Thyroid gland (tissue), 4 donors: ENCODE results near the gene ZNF558. TPM values are rescaled to one million over a fixed set of nuclear protein-coding genes. Genes with fewer than 3 reads are reported as not detected.

Source experiments
- DNase-seq, 2 donors: peaks; one replicate each; pipeline ENCODE4 v3.0.0-alpha.2; 2019
- H3K27ac ChIP-seq, 3 donors: fragments of 200-600 bp; sonication (generic); 1 replicate in 2 of 3; 2 replicates in 1 of 3; pipeline ENCODE4 v1.5.1; 2016 to 2019; ENCODE audit warnings: mild to moderate bottlenecking in 1 of 3, moderate library complexity in 1 of 3
- H3K27me3 ChIP-seq: fragments of 200-600 bp; sonication (generic); one replicate; pipeline ENCODE4 v1.5.1; 2019
- H3K36me3 ChIP-seq, 2 donors: fragments of 200-600 bp; sonication (generic); one replicate each; pipeline ENCODE4 v1.5.1; 2016 to 2019
- H3K4me1 ChIP-seq, 2 donors: fragments of 200-600 bp; sonication (generic); one replicate each; pipeline ENCODE4 v1.5.1; 2017 to 2019
- H3K4me3 ChIP-seq, 3 donors: fragments of 200-600 bp; sonication (generic); replicated peaks in 1 of 3; 1 replicate in 2 of 3; 2 replicates in 1 of 3; pipeline ENCODE4 v1.5.1; 2016; ENCODE audit warnings: mild to moderate bottlenecking in 1 of 3
- H3K9me3 ChIP-seq: fragments of 200-600 bp; sonication (generic); one replicate; pipeline ENCODE4 v1.5.1; 2017
- CTCF ChIP-seq, 6 experiments: fragments of 200-600 bp in 3 of 6; fragments of 450-650 bp in 3 of 6; sonication (generic) in 3 of 6; IDR thresholded peaks; one replicate each; pipeline ENCODE4 v1.5.1; 2016 to 2019; ENCODE audit warnings: antibody characterized with exemption in 6 of 6, mild to moderate bottlenecking in 2 of 6, inconsistent platforms in 1 of 6, moderate library complexity in 1 of 6
- POLR2A ChIP-seq, 2 donors: fragments of 450-650 bp; IDR thresholded peaks; one replicate each; pipeline ENCODE4 v1.6.1; 2017; ENCODE audit warnings: antibody characterized with exemption in 2 of 2, mild to moderate bottlenecking in 2 of 2, moderate library complexity in 1 of 2
- WGBS, 2 donors: methylation state at CpG; one replicate each; pipeline ENCODE4 v1.1.5; 2017; 5-methylcytosine and 5-hydroxymethylcytosine counted together
- intact Hi-C: fragments of 100-400 bp; cut with DNase I; formaldehyde crosslinking; loops from one replicate; pipeline ENCODE4 v1.15.1; 2023
- total RNA-seq, 4 donors: library from RNA; depleted of rRNA; stranded (reverse); fragments of >200 nt; gene quantifications; one replicate each; pipeline ENCODE4 v1.2.3, GENCODE V29; 2016

The ZNF558 gene
- total RNA-seq, 4 donors from 2014 or later, result 25.5 to 48.6 (median 36.3) TPM

- Histone ChIP-seq H3K27me3 (no peaks in the 10 kb centered on the region), H3K9me3 (no peaks in the 10 kb centered on the region), H3K36me3 (no peaks in the 10 kb centered on the region), H3K27ac (no peak overlapping the region), H3K4me3 (no peak overlapping the region), H3K4me1 (no peaks in the 10 kb centered on the region)
- TF ChIP-seq CTCF (IDR thresholded peaks at IDR 0.05) (no peak), POLR2A (IDR thresholded peaks at IDR 0.05) (no peak)
- DNase-seq, result no peak
- intact Hi-C loops, result no loop called here
- WGBS, 2 donors, result 87 to 89% methylated on average over 5 of the region's 5 CpGs
These were observed 8.6 kb upstream of the ZNF558 start for GRCh38 chr19:8840708-8841107.

GRCh38 chr19:8835877-8836276 lies 3.8 kb upstream of the ZNF558 start:
- intact Hi-C loops, result no loop called here
- no peaks in the 10 kb centered on the region for H3K27me3 ChIP-seq
- no peak for DNase-seq
- H3K4me3 ChIP-seq, result no peak overlapping the region
- H3K9me3 ChIP-seq, result no peaks in the 10 kb centered on the region
- H3K36me3 ChIP-seq, result no peaks in the 10 kb centered on the region
- no peak overlapping the region for H3K27ac ChIP-seq
- TF ChIP-seq CTCF (IDR thresholded peaks at IDR 0.05), result no peak
- no peak for TF ChIP-seq POLR2A (IDR thresholded peaks at IDR 0.05)
- 93 to 95% methylated on average over 3 of the region's 3 CpGs for WGBS, 2 donors
- peaks cover 6 to 8% of the 10 kb centered on the region in 2 donors for H3K4me1 ChIP-seq

GRCh38 chr19:8835446-8835845 lies 3.3 kb upstream of the ZNF558 start:
- intact Hi-C loops, result no loop called here
- DNase-seq, result no peak
- 63 to 71% methylated on average over 2 of the region's 2 CpGs for WGBS, 2 donors
- H3K27me3 ChIP-seq, result no peaks in the 10 kb centered on the region
- no peak overlapping the region for H3K4me3 ChIP-seq
- H3K4me1 ChIP-seq, result peaks cover 6 to 8% of the 10 kb centered on the region in 2 donors
- no peaks in the 10 kb centered on the region for H3K9me3 ChIP-seq
- no peak for TF ChIP-seq POLR2A (IDR thresholded peaks at IDR 0.05)
- no peak for TF ChIP-seq CTCF (IDR thresholded peaks at IDR 0.05)
- H3K36me3 ChIP-seq, result no peaks in the 10 kb centered on the region
- H3K27ac ChIP-seq, result no peak overlapping the region

- peak overlapping the region; percentile 57 to 88 (median 83) for H3K27ac ChIP-seq
- peak overlapping the region; percentile 74 to 94 (median 75) for H3K4me3 ChIP-seq
- peaks cover 6 to 8% of the 10 kb centered on the region in 2 donors for H3K4me1 ChIP-seq
- no peak for DNase-seq
- TF ChIP-seq POLR2A (IDR thresholded peaks at IDR 0.05), result no peak
- TF ChIP-seq CTCF (IDR thresholded peaks at IDR 0.05), result no peak
- H3K9me3 ChIP-seq, result no peaks in the 10 kb centered on the region
- H3K36me3 ChIP-seq, result no peaks in the 10 kb centered on the region
- H3K27me3 ChIP-seq, result no peaks in the 10 kb centered on the region
- WGBS, 2 donors, result 0% methylated on average over 5 to 16 of the region's 16 CpGs
- intact Hi-C loops, result no loop called here
These were observed 322 bp downstream of the ZNF558 start for GRCh38 chr19:8831832-8832131.

- 49 to 59% methylated on average over 6 of the region's 6 CpGs for WGBS, 2 donors
- intact Hi-C loops, result no loop called here
- H3K36me3 ChIP-seq, result no peaks in the 10 kb centered on the region
These were observed 731 bp downstream of the ZNF558 start for GRCh38 chr19:8831373-8831772.

More at GRCh38 chr19:8831373-8831772, 731 bp downstream of the ZNF558 start:
- peaks cover 6 to 8% of the 10 kb centered on the region in 2 donors for H3K4me1 ChIP-seq
- H3K9me3 ChIP-seq, result no peaks in the 10 kb centered on the region
- no peak for DNase-seq
- H3K27me3 ChIP-seq, result no peaks in the 10 kb centered on the region
- H3K4me3 ChIP-seq, result peak overlapping the region; percentile 74 to 94 (median 75)
- no peak for TF ChIP-seq POLR2A (IDR thresholded peaks at IDR 0.05)
- no peak for TF ChIP-seq CTCF (IDR thresholded peaks at IDR 0.05)
- H3K27ac ChIP-seq, result peak overlapping the region in 1 of 3 donors; percentile 83
